Esophagus mucosa (tissue), 1 donor: ENCODE data around the gene ZEB2. TPM values are rescaled to one million over a fixed set of nuclear protein-coding genes. Genes with fewer than 3 reads are reported as not detected.

Experiments used
- ATAC-seq: fragments of 200-7000 bp; cut with Tn5 transposase; one replicate; pipeline ENCODE4 v1.9.1; 2020
- total RNA-seq: library from RNA; stranded (reverse); gene quantifications from one replicate; pipeline ENCODE4 v1.2.4, GENCODE V29; 2023
- donor health status: DM: yes; HTN: yes; CAD: no.

The ZEB2 gene
- total RNA-seq, 1 donor from 2014 or later = 6.5 TPM

- ATAC-seq = no peak
These were observed 26.7 kb downstream of the ZEB2 start for GRCh38 chr2:144493027-144493809.

- ATAC-seq = no peak
These were observed 29.1 kb downstream of the ZEB2 start for GRCh38 chr2:144490857-144491256.

- no peak for ATAC-seq
These were observed 29.9 kb downstream of the ZEB2 start for GRCh38 chr2:144490017-144490416.

GRCh38 chr2:144489315-144489916, 30.5 kb downstream of the ZEB2 start:
- no peak for ATAC-seq

GRCh38 chr2:144484201-144484948, 35.5 kb downstream of the ZEB2 start:
- no peak for ATAC-seq

GRCh38 chr2:144481666-144482065, 38.3 kb downstream of the ZEB2 start:
- ATAC-seq = no peak

- no peak for ATAC-seq
These were observed 38.8 kb downstream of the ZEB2 start for GRCh38 chr2:144481109-144481508.

GRCh38 chr2:144480285-144480684, 39.6 kb downstream of the ZEB2 start:
- ATAC-seq = no peak

GRCh38 chr2:144479659-144480058, 40.3 kb downstream of the ZEB2 start:
- no peak for ATAC-seq

GRCh38 chr2:144479138-144479537, 40.8 kb downstream of the ZEB2 start:
- ATAC-seq = no peak

GRCh38 chr2:144477957-144478311, 42.0 kb downstream of the ZEB2 start:
- ATAC-seq = no peak

- no peak for ATAC-seq
These were observed 42.5 kb downstream of the ZEB2 start for GRCh38 chr2:144477281-144477956.

- ATAC-seq = no peak
These were observed 43.2 kb downstream of the ZEB2 start for GRCh38 chr2:144476682-144477081.

- ATAC-seq = no peak
These were observed 44.2 kb downstream of the ZEB2 start for GRCh38 chr2:144475569-144476275.

- ATAC-seq = no peak
These were observed 44.9 kb downstream of the ZEB2 start for GRCh38 chr2:144475044-144475443.

GRCh38 chr2:144474017-144474416, 45.9 kb downstream of the ZEB2 start:
- ATAC-seq = no peak

- no peak for ATAC-seq
These were observed 47.0 kb downstream of the ZEB2 start for GRCh38 chr2:144472911-144473310.

GRCh38 chr2:144472046-144472412, 47.9 kb downstream of the ZEB2 start:
- no peak for ATAC-seq

- ATAC-seq = no peak
These were observed 48.4 kb downstream of the ZEB2 start for GRCh38 chr2:144471305-144472045.

- ATAC-seq = no peak
These were observed 49.1 kb downstream of the ZEB2 start for GRCh38 chr2:144470816-144471215.

GRCh38 chr2:144470334-144470733, 49.6 kb downstream of the ZEB2 start:
- ATAC-seq = no peak

- ATAC-seq = no peak
These were observed 50.1 kb downstream of the ZEB2 start for GRCh38 chr2:144469798-144470197.
